SK-N-SH (cell line): ENCODE measurements around the gene TBC1D2B. TPM values are rescaled to one million over a fixed set of nuclear protein-coding genes. Genes with fewer than 3 reads are reported as not detected.
"Not testable (repeated sequence)": the region's sequence is repeated elsewhere in the genome, so short reads cannot be mapped to it uniquely, and the experiment has no call there.

Experiments used
- CTCF ChIA-PET: fragments of 300-600, 350-600 bp; formaldehyde crosslinking; extraction: SDS; loops from one replicate; lab custom pipeline; 2021; lab: Yijun Ruan, JAX
- POLR2A ChIA-PET: fragments of 350-600 bp; sonication (Branson Sonifier 250); formaldehyde crosslinking; extraction: SDS; loops from one replicate; lab custom pipeline; 2020; ENCODE audit warnings: antibody characterized with exemption, inconsistent platforms; lab: Yijun Ruan, JAX
- DNase-seq: peaks from one replicate; pipeline ENCODE4 v3.0.0; 2012
- H2AFZ ChIP-seq: fragments of 200-600 bp; sonication (generic); 2 replicates; pipeline ENCODE4 v1.8.1; 2016; ENCODE audit warnings: antibody characterized with exemption, mild to moderate bottlenecking, low read depth
- H3F3A ChIP-seq: fragments of 200-600 bp; sonication (generic); replicated peaks from 2 replicates; pipeline ENCODE3; 2016; ENCODE audit warnings: antibody characterized with exemption, mild to moderate bottlenecking; ENCODE audit not compliant: insufficient read depth
- H3K27ac ChIP-seq, 2 experiments: fragments of 200-500 bp in 1 of 2; fragments of 200-600 bp in 1 of 2; sonication (Bioruptor generic) in 1 of 2; sonication (generic), shearing (Covaris generic) in 1 of 2; 2 replicates each; pipeline versions ENCODE4 v1.5.1 to v1.6.1; 2014 to 2016; ENCODE audit warnings: low read depth in 2 of 2, inconsistent platforms in 1 of 2, low read length in 1 of 2, mild to moderate bottlenecking in 1 of 2, mixed read lengths in 1 of 2
- H3K27me3 ChIP-seq: fragments of 200-600 bp; sonication (generic), shearing (Covaris generic); 2 replicates; pipeline ENCODE4 v1.6.1; 2016; ENCODE audit warnings: mixed run types; ENCODE audit not compliant: insufficient read depth
- H3K36me3 ChIP-seq, 2 experiments: fragments of 200-500 bp in 1 of 2; fragments of 200-600 bp in 1 of 2; sonication (Bioruptor generic) in 1 of 2; sonication (generic) in 1 of 2; replicated peaks in 1 of 2; 2 replicates each; pipeline versions ENCODE3 to v1.5.1; 2014 to 2016; ENCODE audit warnings: low read length in 1 of 2, mild to moderate bottlenecking in 1 of 2; ENCODE audit not compliant: insufficient read depth in 2 of 2, control insufficient read depth in 1 of 2
- H3K4me1 ChIP-seq, 2 experiments: fragments of 200-500 bp in 1 of 2; fragments of 200-600 bp in 1 of 2; sonication (Bioruptor generic) in 1 of 2; sonication (generic), shearing (Covaris generic) in 1 of 2; 2 replicates each; pipeline versions ENCODE4 v1.5.1 to v1.6.1; 2014 to 2016; ENCODE audit warnings: low read depth in 1 of 2, low read length in 1 of 2, mixed run types in 1 of 2; ENCODE audit not compliant: insufficient read depth in 2 of 2, control insufficient read depth in 1 of 2
- H3K4me2 ChIP-seq: fragments of 200-600 bp; sonication (generic), shearing (Covaris generic); 2 replicates; pipeline ENCODE4 v1.6.1; 2017; ENCODE audit warnings: mixed run types
- H3K4me3 ChIP-seq, 2 experiments: fragments of 200-500 bp in 1 of 2; fragments of 200-600 bp in 1 of 2; sonication (Bioruptor generic) in 1 of 2; sonication (generic), shearing (Covaris generic) in 1 of 2; 2 replicates each; pipeline versions ENCODE4 v1.5.1 to v1.8.1; 2014 to 2016; ENCODE audit warnings: low read depth in 2 of 2, inconsistent platforms in 1 of 2, low read length in 1 of 2, mild to moderate bottlenecking in 1 of 2, mixed read lengths in 1 of 2, moderate library complexity in 1 of 2
- H3K79me2 ChIP-seq: fragments of 200-600 bp; sonication (generic); 2 replicates; pipeline ENCODE4 v1.8.1; 2017; ENCODE audit warnings: mild to moderate bottlenecking; ENCODE audit not compliant: insufficient read depth
- H3K9ac ChIP-seq: fragments of 200-600 bp; sonication (generic); 2 replicates; pipeline ENCODE4 v1.6.1; 2017; ENCODE audit warnings: mixed run types
- H3K9me2 ChIP-seq: fragments of 200-600 bp; sonication (generic); 2 replicates; pipeline ENCODE4 v1.6.1; 2017; ENCODE audit warnings: mixed run types
- H3K9me3 ChIP-seq: fragments of 200-600 bp; sonication (generic); 2 replicates; pipeline ENCODE4 v1.6.1; 2017; ENCODE audit warnings: mixed run types, mild to moderate bottlenecking, moderate library complexity
- H4K20me1 ChIP-seq: fragments of 200-600 bp; sonication (generic); 2 replicates; pipeline ENCODE4 v1.6.1; 2017; ENCODE audit warnings: mild to moderate bottlenecking, mixed run types; ENCODE audit not compliant: insufficient read depth
- IRF3 ChIP-seq: fragments of 150-350 bp; IDR thresholded peaks from 2 replicates; pipeline ENCODE4 v1.6.1; 2016; ENCODE audit warnings: mild to moderate bottlenecking, low read depth, low read length
- JUND ChIP-seq: IDR thresholded peaks from 2 replicates; pipeline ENCODE4 v1.4.0; 2012
- MAX ChIP-seq: IDR thresholded peaks from 2 replicates; pipeline ENCODE4 v1.4.0; 2012; ENCODE audit warnings: low read depth
- WGBS: methylation state at CpG from one replicate; pipeline ENCODE4 v1.1.6; 2017; ENCODE audit warnings: low lambda C conversion rate; 5-methylcytosine and 5-hydroxymethylcytosine counted together
- polyA plus RNA-seq, 3 experiments: library from polyadenylated mRNA; depleted of rRNA; stranded (reverse); fragments of >200 nt; gene quantifications; 2 replicates each; pipeline ENCODE4 v1.2.3, GENCODE V29; 2012

TBC1D2B gene
- polyA plus RNA-seq, 1 of the 3 experiments (the other 2 are of a cell fraction): 19.0 TPM

- no peak for TF ChIP-seq MAX
- no peak for TF ChIP-seq JUND
- TF ChIP-seq IRF3: no peak
- Histone ChIP-seq H3K9me2 (no peaks in the 10 kb centered on the region), H3K4me1 (peaks cover 0 to 35% of the 10 kb centered on the region in 2 experiments; a peak in 1 of 4 replicates), H4K20me1 (no peaks in the 10 kb centered on the region), H2AFZ (no peak overlapping the region), H3K27ac (no peak overlapping the region), H3K9me3 (no peaks in the 10 kb centered on the region), H3K27me3 (no peaks in the 10 kb centered on the region), H3K9ac (no peak overlapping the region), H3K4me3 (no peak overlapping the region), H3K36me3 (no peaks in the 10 kb centered on the region), H3K4me2 (no peak overlapping the region), H3K79me2 (no peaks in the 10 kb centered on the region), H3F3A (no peaks in the 10 kb centered on the region)
- DNase-seq: no peak
- 94% methylated on average over 2 of the region's 8 CpGs for WGBS
- POLR2A ChIA-PET: no interaction called here
- CTCF ChIA-PET: interaction anchor here (0.7 to 2.5 kb wide), 3 partner anchors 13 to 458 kb away, joined by 3 to 9 read pairs (median 3); no protein-coding TSS in a partner anchor
These were observed 97.4 kb downstream of the TBC1D2B start for GRCh38 chr15:77980098-77980497.

- DNase-seq, POLR2A ChIA-PET, H3K9ac ChIP-seq, H3K9me2 ChIP-seq, H3K27me3 ChIP-seq, H3K79me2 ChIP-seq, H3K9me3 ChIP-seq, H3K27ac ChIP-seq, H3F3A ChIP-seq, H2AFZ ChIP-seq, H3K4me3 ChIP-seq, H4K20me1 ChIP-seq, H3K4me2 ChIP-seq, H3K36me3 ChIP-seq: not testable (repeated sequence)
- H3K4me1 ChIP-seq: peaks cover 0 to 38% of the 10 kb centered on the region in 2 experiments; a peak in 1 of 4 replicates
- CTCF ChIA-PET: interaction anchor here (1.3 kb wide), 1 partner anchor 15 kb away, joined by 3 read pairs; no protein-coding TSS in a partner anchor
- WGBS: 76% methylated on average over 5 of the region's 8 CpGs
These were observed 98.4 kb downstream of the TBC1D2B start for GRCh38 chr15:77979157-77979556.

- 100% methylated on average over 2 of the region's 13 CpGs for WGBS
- H3K4me1 ChIP-seq: peaks cover 0 to 38% of the 10 kb centered on the region in 2 experiments; a peak in 1 of 4 replicates
- H3K4me3 ChIP-seq, H3K9me2 ChIP-seq, H3K27me3 ChIP-seq, H3K36me3 ChIP-seq, H3K9ac ChIP-seq, H3K79me2 ChIP-seq, H2AFZ ChIP-seq, H3F3A ChIP-seq, H3K4me2 ChIP-seq, H4K20me1 ChIP-seq, H3K9me3 ChIP-seq, H3K27ac ChIP-seq, POLR2A ChIA-PET, DNase-seq: not testable (repeated sequence)
- CTCF ChIA-PET: interaction anchor here (1.3 to 1.4 kb wide), 2 partner anchors 15 to 130 kb away, joined by 3 to 4 read pairs; no protein-coding TSS in a partner anchor
These were observed 98.8 kb downstream of the TBC1D2B start for GRCh38 chr15:77978759-77979145.

GRCh38 chr15:77977903-77978758 lies 99.4 kb downstream of the TBC1D2B start:
- not testable (repeated sequence) for H3K4me2 ChIP-seq
- CTCF ChIA-PET: interaction anchor here (1.3 to 1.4 kb wide), 2 partner anchors 16 to 130 kb away, joined by 3 to 4 read pairs; no protein-coding TSS in a partner anchor

GRCh38 chr15:77976760-77977525 lies 100.6 kb downstream of the TBC1D2B start:
- DNase-seq, H3K9me3 ChIP-seq, H3K9ac ChIP-seq, H3K27me3 ChIP-seq, H3K9me2 ChIP-seq, H3K36me3 ChIP-seq, H4K20me1 ChIP-seq, POLR2A ChIA-PET, H3K27ac ChIP-seq, H3K79me2 ChIP-seq, H3K4me2 ChIP-seq, H3K4me3 ChIP-seq, H2AFZ ChIP-seq, H3F3A ChIP-seq: not testable (repeated sequence)
- CTCF ChIA-PET: interaction anchor here (1.1 to 1.4 kb wide), 2 partner anchors 19 to 131 kb away, joined by 4 to 5 read pairs; no protein-coding TSS in a partner anchor
- 100% methylated on average over 5 of the region's 26 CpGs for WGBS
- peaks cover 0 to 34% of the 10 kb centered on the region in 2 experiments; a peak in 1 of 4 replicates for H3K4me1 ChIP-seq

More at GRCh38 chr15:77977903-77978758, 99.4 kb downstream of the TBC1D2B start:
- H3K27me3 ChIP-seq, H3K9me2 ChIP-seq, H3K4me3 ChIP-seq, H3F3A ChIP-seq, H3K36me3 ChIP-seq, H3K9me3 ChIP-seq, POLR2A ChIA-PET, H3K27ac ChIP-seq, DNase-seq, H4K20me1 ChIP-seq, H3K79me2 ChIP-seq, H3K9ac ChIP-seq, H2AFZ ChIP-seq: not testable (repeated sequence)
- peaks cover 0 to 34% of the 10 kb centered on the region in 2 experiments; a peak in 1 of 4 replicates for H3K4me1 ChIP-seq
- 84% methylated on average over 9 of the region's 19 CpGs for WGBS
